AG04449 (cell line): ENCODE measurements around the gene ANGPTL1.

ENCODE experiments used
- CTCF ChIA-PET: fragments of 350-600 bp; formaldehyde crosslinking; extraction: SDS; loops from one replicate; lab custom pipeline; 2021; ENCODE audit warnings: antibody characterized with exemption; lab: Yijun Ruan, JAX
- POLR2A ChIA-PET: fragments of 400-600, 350-600 bp; formaldehyde crosslinking; extraction: SDS; loops from one replicate; lab custom pipeline; 2020; ENCODE audit warnings: antibody characterized with exemption, inconsistent platforms; lab: Yijun Ruan, JAX
- DNase-seq: peaks from one replicate; pipeline ENCODE4 v3.0.0-alpha.2; 2010; ENCODE audit warnings: low read depth, low spot score
- H3K4me3 ChIP-seq: 2 replicates; pipeline ENCODE4 v1.5.1; 2011; ENCODE audit warnings: low read depth, mild to moderate bottlenecking, control low read depth, low read length
- CTCF ChIP-seq: IDR thresholded peaks from one replicate; pipeline ENCODE4 v1.5.1; 2011; ENCODE audit warnings: mild to moderate bottlenecking, moderate library complexity, low read length, control low read depth, inconsistent platforms; ENCODE audit not compliant: insufficient read depth; ENCODE audit errors: missing control alignments

ANGPTL1 gene

GRCh38 chr1:178844436-178844835 lies 26.4 kb downstream of the ANGPTL1 start:
- no peak for DNase-seq
- H3K4me3 ChIP-seq = no peak overlapping the region
- no peak for TF ChIP-seq CTCF
- CTCF ChIA-PET = no interaction called here
- POLR2A ChIA-PET = no interaction called here

- no peak overlapping the region for H3K4me3 ChIP-seq
- ChIA-PET POLR2A (no interaction called here), CTCF (interaction anchor here (0.6 to 1.6 kb wide), 2 partner anchors 31 to 178 kb away, joined by 3 to 4 read pairs; no protein-coding TSS in a partner anchor)
- DNase-seq = no peak
- TF ChIP-seq CTCF = no peak
These were observed 45.7 kb downstream of the ANGPTL1 start for GRCh38 chr1:178825167-178825566.

GRCh38 chr1:178821134-178821866 lies 49.6 kb downstream of the ANGPTL1 start:
- POLR2A ChIA-PET = no interaction called here
- H3K4me3 ChIP-seq = no peak overlapping the region
- no peak for DNase-seq
- CTCF ChIA-PET = interaction anchor here (1.3 kb wide), 1 partner anchor 182 kb away, joined by 5 read pairs; no protein-coding TSS in a partner anchor
- no peak for TF ChIP-seq CTCF

- CTCF ChIA-PET = interaction anchor here (1.3 to 1.4 kb wide), 2 partner anchors 276 to 277 kb away, joined by 3 read pairs; no protein-coding TSS in a partner anchor
These were observed 51.8 kb downstream of the ANGPTL1 start for GRCh38 chr1:178819123-178819522.

GRCh38 chr1:178818416-178818815 lies 52.5 kb downstream of the ANGPTL1 start:
- ChIA-PET POLR2A (no interaction called here), CTCF (interaction anchor here (1.1 to 1.4 kb wide), 3 partner anchors 187 to 277 kb away, joined by 3 read pairs; no protein-coding TSS in a partner anchor)
- DNase-seq = peak; percentile 14

More at GRCh38 chr1:178819123-178819522, 51.8 kb downstream of the ANGPTL1 start:
- POLR2A ChIA-PET = no interaction called here
- no peak for DNase-seq
- H3K4me3 ChIP-seq = no peak overlapping the region
- TF ChIP-seq CTCF = no peak

More at GRCh38 chr1:178818416-178818815, 52.5 kb downstream of the ANGPTL1 start:
- TF ChIP-seq CTCF = no peak
- H3K4me3 ChIP-seq = no peak overlapping the region
